Astrocyte (in vitro differentiated cells and primary cell): ENCODE results near the gene KIFC1. TPM values are rescaled to one million over a fixed set of nuclear protein-coding genes. Genes with fewer than 3 reads are reported as not detected.
A peak's percentile ranks its signal among the peaks of the same experiment; 100 is the strongest.

Experiments
- DNase-seq: peaks from one replicate; pipeline ENCODE4 v3.0.0-alpha.2; 2010; ENCODE audit warnings: low read depth
- FAIRE-seq: peaks from 2 replicates; lab custom pipeline; 2011; peaks lifted over from hg19 to GRCh38; lab: Jason Lieb, UNC
- H2AFZ ChIP-seq: 2 replicates; pipeline ENCODE4 v1.6.0; 2012; ENCODE audit warnings: low read depth, low read length, inconsistent platforms
- H3K27ac ChIP-seq: 2 replicates; pipeline ENCODE4 v1.5.1; 2011; ENCODE audit warnings: low read depth, low read length, inconsistent platforms
- H3K27me3 ChIP-seq: 2 replicates; pipeline ENCODE4 v1.6.0; 2011; ENCODE audit warnings: low read length, inconsistent platforms; ENCODE audit not compliant: insufficient read depth
- H3K36me3 ChIP-seq: 2 replicates; pipeline ENCODE4 v1.5.1; 2011; ENCODE audit warnings: low read length, inconsistent platforms; ENCODE audit not compliant: insufficient read depth
- H3K4me1 ChIP-seq: 2 replicates; pipeline ENCODE4 v1.5.1; 2011; ENCODE audit warnings: low read length, inconsistent platforms; ENCODE audit not compliant: insufficient read depth
- H3K4me2 ChIP-seq: 2 replicates; pipeline ENCODE4 v1.6.0; 2012; ENCODE audit warnings: low read length, inconsistent platforms
- H3K4me3 ChIP-seq: 2 replicates; pipeline ENCODE4 v1.5.1; 2011; ENCODE audit warnings: low read depth, mild to moderate bottlenecking, low read length, inconsistent platforms; ENCODE audit not compliant: insufficient read depth
- H3K79me2 ChIP-seq: 2 replicates; pipeline ENCODE4 v1.6.0; 2012; ENCODE audit warnings: mild to moderate bottlenecking, low read length, inconsistent platforms; ENCODE audit not compliant: insufficient read depth
- H3K9ac ChIP-seq: 2 replicates; pipeline ENCODE4 v1.6.0; 2012; ENCODE audit warnings: mild to moderate bottlenecking, low read length, inconsistent platforms
- H3K9me3 ChIP-seq: 2 replicates; pipeline ENCODE4 v1.5.1; 2012; ENCODE audit warnings: low read depth, mild to moderate bottlenecking, low read length, inconsistent platforms; ENCODE audit not compliant: insufficient read depth
- H4K20me1 ChIP-seq: 2 replicates; pipeline ENCODE4 v1.6.0; 2012; ENCODE audit warnings: low read length, inconsistent platforms; ENCODE audit not compliant: insufficient read depth
- H3K27ac Mint-ChIP-seq: one replicate; pipeline ENCODE4 v1.8.0; 2021; ENCODE audit warnings: mild to moderate bottlenecking, mixed read lengths; ENCODE audit not compliant: unreplicated experiment
- H3K27me3 Mint-ChIP-seq: one replicate; pipeline ENCODE4 v1.8.0; 2021; ENCODE audit warnings: low read depth, mixed read lengths; ENCODE audit not compliant: unreplicated experiment
- H3K36me3 Mint-ChIP-seq: one replicate; pipeline ENCODE4 v1.8.0; 2021; ENCODE audit warnings: low read depth, mixed read lengths; ENCODE audit not compliant: unreplicated experiment
- H3K4me1 Mint-ChIP-seq: one replicate; pipeline ENCODE4 v1.8.0; 2021; ENCODE audit warnings: low read depth, mixed read lengths; ENCODE audit not compliant: unreplicated experiment
- H3K4me3 Mint-ChIP-seq: one replicate; pipeline ENCODE4 v1.8.0; 2021; ENCODE audit warnings: mild to moderate bottlenecking, moderate library complexity, mixed read lengths; ENCODE audit not compliant: unreplicated experiment
- H3K9me3 Mint-ChIP-seq: one replicate; pipeline ENCODE4 v1.8.0; 2021; ENCODE audit warnings: mild to moderate bottlenecking, mixed read lengths; ENCODE audit not compliant: unreplicated experiment
- EZH2 ChIP-seq: IDR thresholded peaks from 2 replicates; pipeline ENCODE4 v1.6.1; 2012; ENCODE audit warnings: mild to moderate bottlenecking, low read length, inconsistent platforms; ENCODE audit not compliant: insufficient read depth
- total RNA-seq: library from RNA; stranded (reverse); gene quantifications from 2 replicates; pipeline ENCODE4 v1.2.1, GENCODE V29; 2021
- TF ChIP-seq, protein P1 (sequence below): IDR thresholded peaks from 2 replicates; pipeline ENCODE4 v1.5.1; 2011; ENCODE audit warnings: low read depth, mild to moderate bottlenecking, inconsistent platforms, low read length, moderate library complexity; ENCODE audit not compliant: insufficient read depth

The KIFC1 gene
- total RNA-seq, 1 donor from 2014 or later = 4.2 TPM

- Mint-ChIP-seq H3K9me3 (no peaks in the 10 kb centered on the region), H3K4me1 (peaks cover 40% of the 10 kb centered on the region), H3K27me3 (no peaks in the 10 kb centered on the region), H3K36me3 (peaks cover 12% of the 10 kb centered on the region), H3K4me3 (peak overlapping the region; percentile 98), H3K27ac (peak overlapping the region; percentile 98)
- H3K27me3 ChIP-seq = no peaks in the 10 kb centered on the region
- peaks cover 45% of the 10 kb centered on the region for H4K20me1 ChIP-seq
- no peaks in the 10 kb centered on the region for H3K9me3 ChIP-seq
- peak; percentile 86 for DNase-seq
- peaks cover 43% of the 10 kb centered on the region for H3K79me2 ChIP-seq
- H3K36me3 ChIP-seq = peaks cover 8% of the 10 kb centered on the region
- peak overlapping the region; percentile 82 for H3K4me3 ChIP-seq
- H3K27ac ChIP-seq = peak overlapping the region; percentile 98
- H3K4me2 ChIP-seq = peak overlapping the region; percentile 97
- H3K4me1 ChIP-seq = peaks cover 32% of the 10 kb centered on the region
- FAIRE-seq = no peak
- TF ChIP-seq, protein P1, sequence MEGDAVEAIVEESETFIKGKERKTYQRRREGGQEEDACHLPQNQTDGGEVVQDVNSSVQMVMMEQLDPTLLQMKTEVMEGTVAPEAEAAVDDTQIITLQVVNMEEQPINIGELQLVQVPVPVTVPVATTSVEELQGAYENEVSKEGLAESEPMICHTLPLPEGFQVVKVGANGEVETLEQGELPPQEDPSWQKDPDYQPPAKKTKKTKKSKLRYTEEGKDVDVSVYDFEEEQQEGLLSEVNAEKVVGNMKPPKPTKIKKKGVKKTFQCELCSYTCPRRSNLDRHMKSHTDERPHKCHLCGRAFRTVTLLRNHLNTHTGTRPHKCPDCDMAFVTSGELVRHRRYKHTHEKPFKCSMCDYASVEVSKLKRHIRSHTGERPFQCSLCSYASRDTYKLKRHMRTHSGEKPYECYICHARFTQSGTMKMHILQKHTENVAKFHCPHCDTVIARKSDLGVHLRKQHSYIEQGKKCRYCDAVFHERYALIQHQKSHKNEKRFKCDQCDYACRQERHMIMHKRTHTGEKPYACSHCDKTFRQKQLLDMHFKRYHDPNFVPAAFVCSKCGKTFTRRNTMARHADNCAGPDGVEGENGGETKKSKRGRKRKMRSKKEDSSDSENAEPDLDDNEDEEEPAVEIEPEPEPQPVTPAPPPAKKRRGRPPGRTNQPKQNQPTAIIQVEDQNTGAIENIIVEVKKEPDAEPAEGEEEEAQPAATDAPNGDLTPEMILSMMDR = no peak
- no peak for TF ChIP-seq EZH2
- H2AFZ ChIP-seq = peak overlapping the region; percentile 78
- H3K9ac ChIP-seq = peak overlapping the region; percentile 93
Measured at GRCh38 chr6:33417128-33417902, 25.7 kb downstream of the KIFC1 start.

DNA sequence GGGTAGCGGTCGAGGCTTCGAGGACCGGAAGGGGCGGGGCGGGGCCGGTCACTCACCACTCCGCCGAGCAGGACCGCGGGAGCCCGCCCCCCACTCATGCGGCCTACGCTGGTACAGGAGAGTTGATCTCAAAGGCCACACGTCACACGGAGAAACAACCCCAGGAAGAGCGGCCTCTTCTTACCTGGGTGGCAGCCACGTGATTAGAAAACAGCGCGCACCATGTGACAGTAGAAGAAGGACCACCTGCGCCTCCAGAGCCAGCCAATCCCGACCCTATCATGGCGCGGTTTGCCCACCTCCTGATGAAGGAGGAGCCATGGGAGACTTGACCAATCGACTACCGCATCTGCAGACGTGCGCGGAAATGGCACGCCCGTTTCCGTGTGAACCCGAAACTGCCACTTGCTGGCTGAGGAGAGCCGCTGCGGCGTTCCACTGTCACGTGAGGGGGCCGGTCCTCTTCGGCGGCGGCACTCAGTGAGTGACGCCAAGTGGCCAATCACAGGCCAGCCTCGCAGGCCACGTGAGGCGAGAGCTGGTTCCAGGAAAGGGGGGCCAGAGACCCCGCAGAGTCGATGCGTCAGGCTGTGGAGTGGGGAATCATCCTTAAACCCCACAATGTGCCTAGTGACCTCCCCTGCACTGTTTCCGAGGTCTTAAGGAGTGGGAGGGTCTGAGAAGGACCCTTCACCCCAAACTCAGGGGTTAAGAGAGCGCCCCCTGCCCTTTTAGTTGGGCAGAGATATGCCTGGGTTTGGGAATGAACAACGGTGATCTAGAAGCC is 26.5 kb downstream of the KIFC1 start, which contains the start of gene CUTA:
CUTA (minus strand) TSS at position 205 of the 787 bp plus-strand sequence; CDS start at position 98, 107 bp downstream.
- peak within 1 kb of the TSS; percentile 98 for H3K27ac Mint-ChIP-seq
- H3K27me3 ChIP-seq = no peaks in the 10 kb centered on the region
- peaks cover 35% of the 10 kb centered on the region for H3K79me2 ChIP-seq
- H3K4me2 ChIP-seq = peak within 1 kb of the TSS; percentile 97
- H2AFZ ChIP-seq = peak within 1 kb of the TSS; percentile 78
- peaks cover 32% of the 10 kb centered on the region for H3K4me1 ChIP-seq
- H3K27me3 Mint-ChIP-seq = no peaks in the 10 kb centered on the region
- H3K9ac ChIP-seq = peak within 1 kb of the TSS; percentile 93
- H3K9me3 Mint-ChIP-seq = no peaks in the 10 kb centered on the region
- peaks cover 8% of the 10 kb centered on the region for H3K36me3 ChIP-seq
- peaks cover 9% of the 10 kb centered on the region for H3K36me3 Mint-ChIP-seq
- peaks cover 38% of the 10 kb centered on the region for H4K20me1 ChIP-seq
- peaks cover 40% of the 10 kb centered on the region for H3K4me1 Mint-ChIP-seq
- peak within 1 kb of the TSS; percentile 82 for H3K4me3 ChIP-seq
- FAIRE-seq (peak; percentile 88), DNase-seq (peak; percentile 100)
- H3K4me3 Mint-ChIP-seq = peak within 1 kb of the TSS; percentile 98
- H3K27ac ChIP-seq = peak within 1 kb of the TSS; percentile 98
- no peak for TF ChIP-seq EZH2
- TF ChIP-seq, protein P1 = no peak
- no peaks in the 10 kb centered on the region for H3K9me3 ChIP-seq
